Suprapubic skin (tissue), 4 donors: ENCODE results near the gene TRIM44.

Experiments
- CTCF ChIP-seq, 2 donors: fragments of 200-600 bp in 1 of 2; fragments of 450-650 bp in 1 of 2; sonication (generic) in 1 of 2; IDR thresholded peaks; one replicate each; pipeline ENCODE4 v1.5.1; 2016 to 2019; ENCODE audit warnings: antibody characterized with exemption in 2 of 2, mild to moderate bottlenecking in 1 of 2, moderate library complexity in 1 of 2
- EP300 ChIP-seq: sonication (generic); formaldehyde crosslinking; IDR thresholded peaks from one replicate; pipeline ENCODE4 v1.6.1; 2017; ENCODE audit warnings: antibody characterized with exemption
- POLR2A ChIP-seq, 2 donors: fragments of 450-650 bp; IDR thresholded peaks; one replicate each; pipeline ENCODE4 v1.6.1; 2017; ENCODE audit warnings: antibody characterized with exemption in 2 of 2, mild to moderate bottlenecking in 2 of 2, moderate library complexity in 2 of 2
- POLR2AphosphoS5 ChIP-seq, 3 donors: sonication (generic); formaldehyde crosslinking; IDR thresholded peaks; one replicate each; pipeline ENCODE4 v1.6.1; 2017; ENCODE audit warnings: antibody characterized with exemption in 3 of 3

DNA sequence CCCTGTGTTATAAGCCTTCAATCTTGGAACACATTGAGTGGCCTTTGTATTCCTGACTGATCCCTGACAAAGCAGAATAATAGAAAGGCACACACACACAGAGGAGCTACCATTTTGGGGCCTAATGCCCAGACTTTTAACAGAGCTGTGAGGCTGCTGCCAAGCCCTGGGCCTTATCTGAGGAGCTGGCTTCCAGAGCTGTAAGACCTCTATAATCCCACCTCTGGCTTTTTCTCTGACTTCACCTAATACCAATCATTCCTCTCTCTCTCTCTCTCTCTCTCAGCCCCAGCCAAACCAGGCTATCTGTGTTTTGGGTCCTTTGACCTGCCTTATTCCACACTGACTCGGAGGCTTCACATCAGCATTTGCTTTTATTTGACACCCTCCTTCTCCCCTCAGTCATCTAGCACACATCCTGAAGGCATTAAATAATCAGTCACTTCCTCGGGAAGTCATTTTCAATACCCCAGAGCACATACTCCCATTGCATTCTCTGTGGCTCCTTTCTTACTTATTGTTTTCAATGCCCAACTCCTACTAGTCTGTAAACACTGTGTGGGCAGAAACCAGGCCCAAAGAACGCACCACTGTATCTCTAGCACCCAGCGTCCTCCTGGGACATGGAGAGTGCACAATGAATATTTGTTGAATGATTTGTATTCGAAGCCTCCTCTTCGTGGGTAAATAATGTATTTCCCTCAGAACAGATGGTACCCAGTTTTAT, 21.2 kb upstream of the TRIM44 start:
- TF ChIP-seq CTCF (IDR thresholded peaks at IDR 0.05) (no peak), EP300 (no peak), POLR2AphosphoS5 (IDR thresholded peaks at IDR 0.05) (no peak), POLR2A (IDR thresholded peaks at IDR 0.05) (no peak)
